GM12878 (cell line): Measurements from ENCODE around the gene ALG5. TPM values are rescaled to one million over a fixed set of nuclear protein-coding genes. Genes with fewer than 3 reads are reported as not detected.

ENCODE experiments used
- ATAC-seq: fragments of 200-7000 bp; cut with Tn5 transposase; 3 replicates; pipeline ENCODE4 v1.9.1; 2020; ENCODE audit warnings: mild to moderate bottlenecking, moderate library complexity
- BruUV-seq: library from RNA; stranded (reverse); fragments of 400-500 nt; replicated peaks from 2 replicates; lab custom pipeline; 2021; lab: Mats Ljungman, UMichigan
- CTCF ChIA-PET: fragments of 300-600 bp; sonication (Branson Sonifier 250); formaldehyde crosslinking; extraction: SDS; loops from one replicate; lab custom pipeline; 2021; ENCODE audit warnings: inconsistent platforms; lab: Yijun Ruan, JAX
- POLR2A ChIA-PET: fragments of 350-600 bp; formaldehyde crosslinking; extraction: SDS; loops from one replicate; lab custom pipeline; 2021; ENCODE audit warnings: inconsistent platforms; lab: Charles Lee
- RAD21 ChIA-PET: fragments of 300-600 bp; sonication (Branson Sonifier 250); formaldehyde crosslinking; loops from one replicate; lab custom pipeline; 2023; ENCODE audit warnings: antibody characterized with exemption; ENCODE audit not compliant: unreplicated experiment; lab: Charles Lee
- SMC1A ChIA-PET: fragments of 300-600 bp; sonication (Branson Sonifier 250); formaldehyde crosslinking; loops from one replicate; lab custom pipeline; 2023; ENCODE audit not compliant: unreplicated experiment, uncharacterized antibody; lab: Charles Lee
- DNase-seq: peaks from one replicate; pipeline ENCODE4 v3.0.0-alpha.2; 2011; ENCODE audit warnings: low read depth, low spot score
- FAIRE-seq: peaks from 3 replicates; lab custom pipeline; 2011; peaks lifted over from hg19 to GRCh38; lab: Jason Lieb, UNC
- H2AFZ ChIP-seq: 2 replicates; pipeline ENCODE4 v1.6.0; 2011; ENCODE audit warnings: low read depth, low read length, control low read depth; ENCODE audit not compliant: control insufficient read depth
- H3K27ac ChIP-seq: 2 replicates; pipeline ENCODE4 v1.5.1; 2011; ENCODE audit warnings: control low read depth; ENCODE audit not compliant: control insufficient read depth, insufficient read depth
- H3K27me3 ChIP-seq, 2 experiments: replicated peaks in 1 of 2; 2 replicates each; pipeline versions ENCODE4 v1.6.0 to v1.6.1; 2011; ENCODE audit warnings: low read length in 1 of 2; ENCODE audit not compliant: control insufficient read depth in 2 of 2, insufficient read depth in 2 of 2
- H3K36me3 ChIP-seq, 2 experiments: 2 replicates each; pipeline ENCODE4 v1.5.1; 2011; ENCODE audit warnings: low read length in 1 of 2; ENCODE audit not compliant: control insufficient read depth in 2 of 2, insufficient read depth in 2 of 2
- H3K4me1 ChIP-seq: 2 replicates; pipeline ENCODE4 v1.6.1; 2011; ENCODE audit warnings: mild to moderate bottlenecking, low read length, moderate library complexity, mixed read lengths; ENCODE audit not compliant: control insufficient read depth, insufficient read depth
- H3K4me2 ChIP-seq: 2 replicates; pipeline ENCODE4 v1.6.0; 2011; ENCODE audit warnings: control low read depth; ENCODE audit not compliant: control insufficient read depth, insufficient read depth
- H3K4me3 ChIP-seq: fragments of 200-600 bp; sonication (generic); 2 replicates; pipeline ENCODE4 v1.5.1; 2016
- H3K79me2 ChIP-seq: 2 replicates; pipeline ENCODE4 v1.6.0; 2011; ENCODE audit warnings: low read length; ENCODE audit not compliant: control insufficient read depth, insufficient read depth
- H3K9ac ChIP-seq: 2 replicates; pipeline ENCODE4 v1.8.0; 2011; ENCODE audit warnings: low read length, control low read depth, mixed read lengths; ENCODE audit not compliant: control insufficient read depth, insufficient read depth
- H3K9me3 ChIP-seq: replicated peaks from 3 replicates; pipeline ENCODE4 v1.5.1; 2011; ENCODE audit warnings: mild to moderate bottlenecking, low read length; ENCODE audit not compliant: control insufficient read depth, insufficient read depth
- H4K20me1 ChIP-seq: 2 replicates; pipeline ENCODE4 v1.6.0; 2011; ENCODE audit not compliant: control insufficient read depth, insufficient read depth
- BCLAF1 ChIP-seq: fragments of 450-650 bp; IDR thresholded peaks from 2 replicates; pipeline ENCODE4 v1.6.1; 2017; ENCODE audit warnings: antibody characterized with exemption, mild to moderate bottlenecking, moderate library complexity
- E2F4 ChIP-seq: IDR thresholded peaks from 2 replicates; pipeline ENCODE4 v1.6.1; 2012; ENCODE audit warnings: low read depth, low read length, improper control_type of control experiment
- IKZF2 ChIP-seq, 2 experiments: fragments of 450-650 bp; IDR thresholded peaks; 2 replicates each; pipeline ENCODE4 v1.6.1; 2017; ENCODE audit warnings: mild to moderate bottlenecking in 2 of 2, moderate library complexity in 2 of 2
- JUND ChIP-seq: IDR thresholded peaks from 2 replicates; pipeline ENCODE4 v1.6.1; 2012; ENCODE audit warnings: low read depth, mild to moderate bottlenecking, low read length, improper control_type of control experiment, moderate library complexity
- MTA3 ChIP-seq: IDR thresholded peaks from 2 replicates; pipeline ENCODE4 v1.6.1; 2012; ENCODE audit warnings: low read length, inconsistent platforms, borderline replicate concordance
- PBX3 ChIP-seq: IDR thresholded peaks from 2 replicates; pipeline ENCODE4 v1.6.1; 2011; ENCODE audit warnings: mild to moderate bottlenecking, low read depth, low read length, moderate library complexity; ENCODE audit not compliant: insufficient replicate concordance
- POLR2A ChIP-seq: IDR thresholded peaks from 2 replicates; pipeline ENCODE4 v1.6.1; 2011; ENCODE audit warnings: low read depth, mild to moderate bottlenecking, low read length
- RUNX3 ChIP-seq: IDR thresholded peaks from 2 replicates; pipeline ENCODE4 v1.6.1; 2012; ENCODE audit warnings: low read length, inconsistent platforms
- SIX5 ChIP-seq: IDR thresholded peaks from 2 replicates; pipeline ENCODE4 v1.6.1; 2011; ENCODE audit warnings: mild to moderate bottlenecking, low read depth, low read length, moderate library complexity; ENCODE audit not compliant: severe bottlenecking
- TAF1 ChIP-seq: IDR thresholded peaks from 2 replicates; pipeline ENCODE4 v1.6.1; 2011; ENCODE audit warnings: mild to moderate bottlenecking, low read depth, low read length, borderline replicate concordance
- USF2 ChIP-seq: IDR thresholded peaks from 2 replicates; pipeline ENCODE4 v1.6.1; 2011; ENCODE audit warnings: low read depth, low read length, improper control_type of control experiment, borderline replicate concordance
- YY1 ChIP-seq: IDR thresholded peaks from 2 replicates; pipeline ENCODE4 v1.6.1; 2011; ENCODE audit warnings: low read depth, mild to moderate bottlenecking, low read length
- WGBS: methylation state at CpG from one replicate; pipeline ENCODE4 v1.1.6; 2016; ENCODE audit warnings: low lambda C conversion rate; ENCODE audit not compliant: insufficient replicate concordance, insufficient coverage; ENCODE audit errors: missing lambda C conversion rate; 5-methylcytosine and 5-hydroxymethylcytosine counted together
- in situ Hi-C: fragments of 300-500 bp; cut with MboI; formaldehyde crosslinking; loops from 9 replicates; pipeline ENCODE4 v1.14.3; 2018; ENCODE audit warnings: mixed read lengths
- intact Hi-C: fragments of 100-400 bp; cut with micrococcal nuclease; formaldehyde crosslinking; loops from one replicate; pipeline ENCODE4 v1.14.2; 2022; ENCODE audit not compliant: unreplicated experiment
- polyA plus RNA-seq, 11 experiments: library from polyadenylated mRNA; depleted of rRNA in 4 of 11; unstranded in 6 of 11; stranded (reverse) in 5 of 11; fragments of >200 nt; fragmentation: Nextera tagmentation in 4 of 11; fragmentation: Illumina TruSeq in 1 of 11; extraction: Ambion mirVana in 4 of 11; extraction: Trizol in 1 of 11; gene quantifications; 1 replicate in 1 of 11; 2 replicates in 10 of 11; pipeline versions ENCODE4 v1.2.1 to v1.2.3, GENCODE V29; 2011 to 2016; ENCODE audit warnings: inconsistent platforms in 2 of 11, missing spikeins in 2 of 11, low read depth in 1 of 11
- total RNA-seq, 4 experiments: library from RNA; depleted of rRNA in 3 of 4; stranded (reverse); fragments of >200 nt in 3 of 4; fragmentation: Illumina TruSeq in 1 of 4; extraction: Trizol in 1 of 4; gene quantifications; 2 replicates each; pipeline versions ENCODE4 v1.2.1 to v1.2.3, GENCODE V29; 2013 to 2021
- TF ChIP-seq, protein P1 (sequence below): IDR thresholded peaks from 2 replicates; pipeline ENCODE4 v1.6.1; 2011; ENCODE audit warnings: borderline replicate concordance, low read depth, mild to moderate bottlenecking, moderate library complexity, mixed read lengths, low read length; ENCODE audit not compliant: insufficient read depth; ENCODE audit errors: extremely low read length
- TF ChIP-seq, protein P2 (sequence below): fragments of 450-650 bp; formaldehyde crosslinking; IDR thresholded peaks from 2 replicates; pipeline ENCODE4 v1.4.0; 2022; ENCODE audit warnings: mild to moderate bottlenecking, moderate library complexity

Gene ALG5
- total and polyA plus RNA-seq, 10 of the 15 experiments (the other 5 are each of a cell fraction or from before 2014, with no cell fraction given): 23.9 to 82.2 (median 42.5) TPM

GRCh38 chr13:37009692-37010091 is 10.6 kb upstream of the ALG5 start:
- POLR2A ChIA-PET: no interaction called here
- ATAC-seq: no peak
- Histone ChIP-seq H3K4me2 (no peak overlapping the region), H3K27me3 (no peaks in the 10 kb centered on the region), H3K9ac (no peak overlapping the region), H3K79me2 (no peaks in the 10 kb centered on the region), H3K9me3 (no peaks in the 10 kb centered on the region), H3K27ac (no peak overlapping the region), H2AFZ (no peak overlapping the region), H3K4me1 (no peaks in the 10 kb centered on the region), H3K4me3 (no peak overlapping the region), H3K36me3 (peaks cover 3 to 19% of the 10 kb centered on the region in 2 experiments), H4K20me1 (no peaks in the 10 kb centered on the region)
- CTCF ChIA-PET: interaction anchor here (0.7 to 1.5 kb wide), 2 partner anchors 11 to 17 kb away, joined by 3 read pairs; no protein-coding TSS in a partner anchor
- no peak for DNase-seq
- RAD21 ChIA-PET: no interaction called here
- SMC1A ChIA-PET: interaction anchor here (0.7 kb wide), 1 partner anchor 1398 kb away, joined by 3 read pairs; no protein-coding TSS in a partner anchor
- intact Hi-C loops (loop anchor here (5.0 kb wide), 1 partner anchor 38 kb away; no protein-coding TSS in a partner anchor), in situ Hi-C loops (no loop called here)
- WGBS: 84% methylated on average over 5 of the region's 5 CpGs
- no peak for FAIRE-seq
- no TSS peak for BruUV-seq
- no peak for TF ChIP-seq BCLAF1
- TF ChIP-seq USF2: no peak
- TF ChIP-seq PBX3: no peak
- no peak for TF ChIP-seq TAF1
- TF ChIP-seq IKZF2 (IDR thresholded peaks at IDR 0.05): no peak
- TF ChIP-seq MTA3: no peak
- no peak for TF ChIP-seq SIX5
- no peak for TF ChIP-seq POLR2A
- no peak for TF ChIP-seq RUNX3
- TF ChIP-seq E2F4: no peak
- TF ChIP-seq, protein P1, sequence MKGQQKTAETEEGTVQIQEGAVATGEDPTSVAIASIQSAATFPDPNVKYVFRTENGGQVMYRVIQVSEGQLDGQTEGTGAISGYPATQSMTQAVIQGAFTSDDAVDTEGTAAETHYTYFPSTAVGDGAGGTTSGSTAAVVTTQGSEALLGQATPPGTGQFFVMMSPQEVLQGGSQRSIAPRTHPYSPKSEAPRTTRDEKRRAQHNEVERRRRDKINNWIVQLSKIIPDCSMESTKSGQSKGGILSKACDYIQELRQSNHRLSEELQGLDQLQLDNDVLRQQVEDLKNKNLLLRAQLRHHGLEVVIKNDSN: no peak
- TF ChIP-seq, protein P2, sequence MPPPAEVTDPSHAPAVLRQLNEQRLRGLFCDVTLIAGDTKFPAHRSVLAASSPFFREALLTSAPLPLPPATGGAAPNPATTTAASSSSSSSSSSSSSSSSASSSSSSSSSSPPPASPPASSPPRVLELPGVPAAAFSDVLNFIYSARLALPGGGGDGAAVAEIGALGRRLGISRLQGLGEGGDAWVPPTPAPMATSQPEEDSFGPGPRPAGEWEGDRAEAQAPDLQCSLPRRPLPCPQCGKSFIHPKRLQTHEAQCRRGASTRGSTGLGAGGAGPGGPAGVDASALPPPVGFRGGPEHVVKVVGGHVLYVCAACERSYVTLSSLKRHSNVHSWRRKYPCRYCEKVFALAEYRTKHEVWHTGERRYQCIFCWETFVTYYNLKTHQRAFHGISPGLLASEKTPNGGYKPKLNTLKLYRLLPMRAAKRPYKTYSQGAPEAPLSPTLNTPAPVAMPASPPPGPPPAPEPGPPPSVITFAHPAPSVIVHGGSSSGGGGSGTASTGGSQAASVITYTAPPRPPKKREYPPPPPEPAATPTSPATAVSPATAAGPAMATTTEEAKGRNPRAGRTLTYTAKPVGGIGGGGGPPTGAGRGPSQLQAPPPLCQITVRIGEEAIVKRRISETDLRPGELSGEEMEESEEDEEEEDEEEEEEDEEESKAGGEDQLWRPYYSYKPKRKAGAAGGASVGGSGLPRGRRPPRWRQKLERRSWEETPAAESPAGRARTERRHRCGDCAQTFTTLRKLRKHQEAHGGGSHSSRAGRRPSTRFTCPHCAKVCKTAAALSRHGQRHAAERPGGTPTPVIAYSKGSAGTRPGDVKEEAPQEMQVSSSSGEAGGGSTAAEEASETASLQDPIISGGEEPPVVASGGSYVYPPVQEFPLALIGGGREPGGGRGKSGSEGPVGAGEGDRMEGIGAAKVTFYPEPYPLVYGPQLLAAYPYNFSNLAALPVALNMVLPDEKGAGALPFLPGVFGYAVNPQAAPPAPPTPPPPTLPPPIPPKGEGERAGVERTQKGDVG (CRISPR knock-in tag): no peak
- TF ChIP-seq YY1: no peak
- no peak for TF ChIP-seq JUND
